TTC549 (cell line): ENCODE data around the gene MMADHC.
A peak's percentile ranks its signal among the peaks of the same experiment; 100 is the strongest.
"Not testable (repeated sequence)": the region's sequence is repeated elsewhere in the genome, so short reads cannot be mapped to it uniquely, and the experiment has no call there.

Experiments
- FAIRE-seq: peaks from 2 replicates; lab custom pipeline; 2012; peaks lifted over from hg19 to GRCh38; lab: Jason Lieb, UNC

Gene MMADHC

GRCh38 chr2:149595056-149595963 lies 7.7 kb upstream of the MMADHC start:
- no peak for FAIRE-seq

DNA sequence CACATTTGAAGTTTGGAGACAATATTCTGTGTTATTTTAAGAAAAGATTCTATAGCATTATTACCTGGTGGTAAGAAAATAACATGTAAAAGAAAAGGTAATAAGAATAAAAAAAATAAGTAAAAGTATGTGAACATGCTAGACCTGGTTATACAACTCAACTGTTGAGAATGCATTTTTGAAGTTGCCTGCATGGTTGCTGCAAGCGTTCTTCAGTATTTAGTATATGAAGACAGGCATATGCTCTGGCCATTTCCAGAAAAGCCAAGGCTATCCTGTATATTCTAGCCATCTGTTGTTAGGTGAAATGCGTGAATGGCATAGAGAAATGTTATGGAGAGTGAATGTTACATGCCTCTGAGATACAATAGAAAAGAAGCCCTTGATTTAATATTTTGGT lies 6.8 kb upstream of the MMADHC start:
- no peak for FAIRE-seq

DNA sequence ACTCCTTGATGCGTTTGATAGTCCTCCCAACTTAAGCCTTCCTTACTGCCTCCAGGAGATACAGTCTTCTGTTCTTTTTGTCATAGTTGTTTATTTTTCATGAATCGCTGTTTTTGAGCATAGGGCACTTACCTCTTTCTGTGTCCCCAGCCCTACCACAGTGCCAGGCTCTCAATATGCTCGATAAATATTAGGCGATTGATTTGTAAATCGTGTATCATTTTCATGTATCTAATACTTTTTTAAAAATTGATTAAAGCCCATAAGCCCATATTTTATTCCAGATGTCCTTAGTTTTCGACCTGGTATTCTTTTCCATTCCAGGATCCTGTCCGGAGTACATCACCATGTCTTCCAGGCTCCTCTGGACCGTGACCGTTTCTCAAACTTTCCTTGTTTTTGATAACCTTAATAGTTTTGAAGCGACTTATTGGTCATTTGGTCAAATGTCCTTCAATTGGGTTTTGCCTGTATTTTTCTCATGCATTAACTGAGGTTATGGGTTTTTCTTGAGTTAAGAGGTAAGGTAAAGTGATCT lies 444 bp upstream of the MMADHC start:
- FAIRE-seq = no peak

DNA sequence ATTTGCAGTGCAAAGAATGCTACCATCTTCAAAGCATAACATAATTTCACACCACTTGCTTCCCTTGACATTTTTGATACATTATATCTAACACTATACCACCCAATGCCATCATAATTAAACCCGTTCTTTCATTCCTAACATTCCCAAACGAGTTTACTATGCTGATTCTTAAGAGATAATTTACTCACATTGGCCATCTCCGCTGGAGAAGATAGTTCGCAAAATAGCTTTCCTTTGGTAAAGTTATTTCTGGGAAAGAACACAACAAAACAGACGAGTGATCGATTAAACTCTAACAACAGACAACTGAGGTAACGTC lies 716 bp downstream of the MMADHC start:
- FAIRE-seq = no peak

DNA sequence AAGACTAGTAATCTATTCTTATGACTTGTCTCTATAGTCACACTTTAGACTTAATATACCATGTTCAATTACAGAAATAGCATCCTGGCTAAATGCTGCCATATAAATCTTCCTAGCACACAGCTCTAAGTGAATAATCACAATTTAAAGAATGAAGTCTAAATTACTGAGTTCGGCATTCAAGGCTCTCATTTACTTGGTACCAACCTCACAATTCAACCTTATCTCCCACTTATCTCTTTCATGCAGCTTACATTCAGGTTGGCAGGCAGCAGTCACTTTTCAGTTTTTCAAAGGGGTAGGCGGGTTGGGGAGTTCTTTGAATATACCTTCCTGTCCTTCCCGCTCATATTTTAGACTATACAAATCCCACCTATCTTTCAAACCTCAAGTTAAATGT lies 1.5 kb downstream of the MMADHC start:
- FAIRE-seq = no peak

GRCh38 chr2:149585166-149585885 lies 2.2 kb downstream of the MMADHC start:
- FAIRE-seq = no peak

- no peak for FAIRE-seq
These were observed 7.3 kb downstream of the MMADHC start for GRCh38 chr2:149579972-149580882.

DNA sequence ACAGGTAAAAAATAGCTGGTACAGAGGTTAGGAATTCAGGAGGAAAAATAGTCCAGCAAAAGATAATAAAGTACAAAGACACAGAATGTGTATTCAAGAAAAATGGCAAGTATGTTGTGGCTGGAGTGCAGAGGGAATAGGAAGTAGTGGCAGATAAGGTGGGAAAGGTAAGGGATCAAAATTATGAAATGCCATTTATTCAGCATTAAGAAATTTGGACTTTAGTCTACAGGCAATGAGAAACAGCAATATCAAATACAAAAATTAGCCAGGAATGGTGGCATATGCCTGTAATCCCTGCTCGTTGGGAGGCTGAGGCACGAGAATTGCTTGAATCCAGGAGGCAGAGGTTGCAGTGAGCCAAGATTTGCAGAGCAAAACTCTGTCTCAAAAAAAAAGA lies 10.3 kb downstream of the MMADHC start:
- FAIRE-seq = no peak

- FAIRE-seq = no peak
These were observed 11.8 kb downstream of the MMADHC start for GRCh38 chr2:149575752-149576151.

DNA sequence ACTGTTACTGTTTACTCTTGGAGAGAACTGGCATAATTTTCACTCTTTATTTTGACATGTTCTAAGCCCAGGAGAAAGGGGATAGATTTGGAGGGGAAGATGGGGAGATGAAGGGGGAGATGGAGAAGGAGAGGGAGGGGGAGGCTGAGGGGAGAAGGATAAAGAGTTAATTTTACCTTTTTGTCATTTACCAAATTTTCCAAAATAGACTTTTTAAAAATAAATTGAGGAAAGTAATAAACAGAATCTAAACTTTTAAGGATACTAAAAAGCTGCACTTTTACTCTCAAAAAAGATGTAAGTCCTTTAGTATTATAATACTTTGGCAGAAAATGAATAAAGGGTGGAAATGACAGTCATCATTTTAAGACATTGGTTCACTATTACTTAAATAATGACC lies 12.3 kb downstream of the MMADHC start:
- no peak for FAIRE-seq

DNA sequence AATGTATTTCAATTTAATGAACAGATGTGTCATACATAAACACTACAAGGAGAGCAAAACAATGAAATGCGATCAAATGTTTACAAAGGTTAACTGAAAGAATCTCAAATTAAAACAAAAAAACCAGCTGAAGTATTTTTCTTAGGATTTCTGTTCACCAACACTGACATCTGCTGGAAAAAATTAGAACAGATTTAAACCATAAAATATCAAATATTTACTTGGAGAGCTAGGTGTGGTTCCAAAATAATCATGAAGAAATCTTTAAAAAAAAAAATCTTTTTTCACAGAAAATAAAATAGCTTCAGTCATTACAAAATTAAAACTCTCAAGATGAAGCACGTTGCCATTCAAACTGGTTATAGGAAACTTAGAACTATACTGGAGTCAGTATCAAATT lies 13.8 kb downstream of the MMADHC start:
- peak; percentile 94 for FAIRE-seq

DNA sequence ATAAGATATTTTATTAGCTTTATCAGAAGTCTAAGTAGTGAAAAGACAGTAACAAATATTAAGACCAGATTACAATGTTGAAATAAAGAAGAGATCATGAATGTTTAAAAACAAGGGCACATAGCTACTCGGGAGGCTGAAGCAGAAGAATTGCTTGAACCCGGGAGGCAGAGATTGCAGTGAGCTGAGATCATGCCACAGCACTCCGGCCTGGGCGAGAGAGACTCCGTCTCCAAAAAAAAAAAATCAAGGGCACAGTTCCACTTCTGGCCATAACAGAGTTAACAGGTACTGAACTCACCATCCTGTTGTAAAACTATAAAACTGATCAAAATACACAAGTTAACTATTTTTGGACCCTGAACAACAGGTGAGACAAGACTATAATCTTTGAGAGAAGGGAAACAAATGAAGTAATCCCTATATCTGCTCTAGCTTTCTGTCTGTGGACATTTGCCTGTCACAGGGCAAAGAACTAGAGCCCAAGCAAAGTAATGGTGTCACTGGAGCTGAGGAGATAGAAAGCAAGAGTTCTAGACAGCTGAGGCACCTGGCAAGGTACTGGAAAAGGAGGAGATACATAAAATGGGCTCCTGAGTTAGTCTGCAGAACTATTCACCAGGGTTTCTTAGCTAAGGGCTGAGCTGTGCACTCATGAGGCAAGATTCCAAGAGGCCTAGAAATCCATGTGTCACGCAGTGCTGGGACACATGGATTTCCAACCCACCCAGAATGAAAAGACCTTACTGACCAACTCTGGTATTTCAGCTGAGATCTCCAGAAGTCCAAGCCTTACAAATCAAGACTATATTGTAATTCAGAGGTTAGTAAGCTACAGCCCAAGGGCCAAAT lies 15.2 kb downstream of the MMADHC start:
- no peak for FAIRE-seq

GRCh38 chr2:149568138-149568537 lies 19.4 kb downstream of the MMADHC start:
- FAIRE-seq = no peak

DNA sequence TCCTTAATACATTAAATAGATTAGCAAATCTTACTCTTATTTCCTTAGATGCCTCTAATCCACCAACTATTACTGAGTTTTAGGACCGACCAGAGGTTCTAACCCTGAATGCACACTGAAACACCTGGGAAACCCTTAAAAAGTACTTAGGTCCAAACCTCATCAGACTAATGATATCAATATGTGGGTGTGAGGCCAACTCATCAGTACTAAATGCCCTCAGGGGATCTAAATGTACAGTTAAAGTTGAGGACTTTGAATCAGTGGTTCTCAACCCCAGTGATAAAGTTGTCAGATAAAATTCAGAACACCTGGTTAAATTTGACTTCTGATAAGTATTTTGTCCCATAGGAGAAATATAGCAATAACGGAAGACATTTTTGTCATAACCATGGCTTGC lies 20.9 kb downstream of the MMADHC start:
- no peak for FAIRE-seq

GRCh38 chr2:149565625-149566024 lies 21.9 kb downstream of the MMADHC start:
- not testable (repeated sequence) for FAIRE-seq

DNA sequence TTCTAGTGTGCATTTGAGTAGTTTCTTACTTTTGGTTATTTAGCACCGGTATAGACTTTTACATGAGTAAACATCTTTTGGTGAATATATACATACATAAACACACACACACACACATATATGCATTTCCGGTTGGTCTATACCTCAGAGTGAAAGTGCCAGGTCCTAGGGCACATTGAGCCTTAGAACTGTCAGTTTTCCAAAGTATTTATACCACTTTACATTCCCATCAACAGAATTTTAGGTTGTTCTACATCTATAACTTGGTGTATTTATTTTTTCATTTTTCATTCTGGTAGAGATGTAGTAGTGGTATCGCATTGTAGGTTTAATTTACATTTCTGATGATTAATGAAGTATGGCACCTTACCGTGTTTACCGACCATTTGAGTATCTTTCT lies 22.6 kb downstream of the MMADHC start:
- FAIRE-seq = no peak

- no peak for FAIRE-seq
These were observed 23.5 kb downstream of the MMADHC start for GRCh38 chr2:149564097-149564496.

DNA sequence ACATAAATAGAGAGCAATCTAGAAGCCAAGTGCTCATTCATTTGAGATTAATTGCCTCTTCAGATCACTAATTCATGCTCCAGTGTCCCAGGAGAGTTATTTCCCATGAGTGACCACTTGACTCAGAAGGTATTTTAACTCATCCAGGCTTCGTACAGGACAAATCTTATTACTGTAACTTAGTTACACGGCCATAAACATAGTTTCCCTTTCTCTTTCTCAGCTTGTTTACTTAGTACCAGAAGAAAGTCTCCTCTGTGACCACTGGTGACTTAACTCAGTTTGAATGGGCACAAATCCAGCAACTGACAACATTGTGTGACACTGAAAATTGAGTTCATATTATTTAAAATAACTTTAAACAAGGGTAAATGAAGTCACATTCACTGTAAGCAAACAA lies 25.3 kb downstream of the MMADHC start:
- FAIRE-seq = no peak

DNA sequence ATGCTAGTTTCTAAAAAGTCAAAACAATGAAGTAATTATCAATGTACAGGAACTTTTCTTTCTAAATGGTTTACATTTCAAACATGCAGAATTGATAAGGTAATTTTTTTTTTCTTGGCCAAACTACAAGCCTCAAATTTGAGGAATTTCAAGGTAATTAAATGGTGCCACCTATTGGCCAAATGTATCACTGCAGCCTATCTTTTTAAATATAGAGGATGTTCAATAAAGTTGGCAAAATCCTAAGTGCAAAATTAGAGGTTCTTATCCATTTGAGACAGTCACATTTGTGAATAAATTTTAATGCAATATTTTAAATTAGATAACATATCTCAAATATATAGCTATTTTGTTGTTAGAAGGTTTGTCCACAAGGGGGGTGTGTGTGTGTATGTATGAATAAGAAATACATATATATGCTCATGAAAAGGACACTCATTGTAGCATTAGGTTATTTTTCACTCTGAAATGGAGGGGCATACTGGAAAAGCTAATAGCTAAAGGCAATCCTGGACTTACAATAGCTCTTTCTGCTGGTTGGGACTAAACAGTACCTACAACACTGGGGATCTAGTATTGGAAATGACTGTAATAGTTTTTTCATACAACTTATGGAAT lies 26.2 kb downstream of the MMADHC start:
- peak; percentile 94 for FAIRE-seq

DNA sequence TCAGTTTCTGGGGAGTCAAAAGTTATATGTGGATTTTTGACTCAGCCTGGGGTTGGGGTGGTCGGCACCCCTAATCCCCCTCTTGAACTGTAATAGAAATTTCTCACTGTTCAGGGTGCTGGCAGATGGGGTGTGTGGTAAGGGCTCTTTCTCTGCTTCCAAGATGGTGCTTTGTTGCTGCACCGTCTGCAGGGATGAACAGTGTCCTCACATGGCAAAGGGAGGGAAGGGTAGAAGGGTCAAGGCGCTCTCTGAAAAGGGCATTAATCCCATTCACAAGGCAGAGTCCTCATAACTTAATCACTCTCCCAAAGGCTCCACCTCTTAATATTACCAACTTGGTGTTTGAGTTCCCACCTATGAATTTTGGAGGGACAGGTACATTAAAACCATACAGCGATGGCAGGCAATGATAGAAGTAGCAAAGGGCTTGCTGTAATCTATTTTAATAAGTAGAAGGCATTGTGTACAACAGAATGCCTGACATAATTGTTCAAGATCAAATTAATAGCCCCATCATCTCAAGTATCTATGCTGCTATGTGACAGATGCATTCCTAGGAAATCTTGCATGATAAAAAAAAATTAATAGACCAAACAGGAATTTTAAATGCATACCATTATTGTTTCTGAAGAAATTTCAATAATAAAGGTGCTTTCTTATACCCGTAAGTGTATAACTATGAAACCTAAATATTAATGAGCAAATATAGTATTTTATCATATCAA lies 28.1 kb downstream of the MMADHC start:
- no peak for FAIRE-seq
